ENCODE results near the gene LDHB.
"Not testable (repeated sequence)": the region's sequence is repeated elsewhere in the genome, so short reads cannot be mapped to it uniquely, and the experiment has no call there.

Gene LDHB

DNA sequence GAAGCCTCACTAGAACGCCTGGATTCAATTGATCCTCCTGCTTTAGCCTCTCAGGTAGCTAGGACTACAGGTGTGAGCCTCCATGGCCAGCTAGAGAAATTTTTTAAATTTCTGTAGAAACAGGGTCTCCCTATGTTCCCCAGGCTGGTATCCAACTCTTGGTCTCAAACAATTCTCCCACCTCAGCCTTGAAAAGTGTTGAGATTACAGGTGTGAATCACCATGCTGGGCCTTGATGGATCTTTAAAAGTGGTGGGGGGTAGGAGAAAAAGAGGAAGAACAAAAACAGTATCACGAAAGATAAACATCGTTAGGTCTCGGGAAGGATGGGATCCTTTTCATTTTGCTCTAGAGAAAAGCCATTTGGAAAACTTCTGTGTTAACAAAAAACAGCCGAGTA lies 57.4 kb downstream of the LDHB start:
- ATAC-seq: no peak
- TF ChIP-seq CSDC2 (CRISPR knock-in tag; IDR thresholded peaks at IDR 0.05) (no peak), RARB (CRISPR knock-in tag; IDR thresholded peaks at IDR 0.05) (no peak), GLIS3 (CRISPR knock-in tag; IDR thresholded peaks at IDR 0.05) (no peak), ZC3H10 (CRISPR knock-in tag; IDR thresholded peaks at IDR 0.05) (no peak), TCF4 (CRISPR knock-in tag; IDR thresholded peaks at IDR 0.05; ENCODE audit: borderline replicate concordance) (no peak), SNAI2 (CRISPR knock-in tag; IDR thresholded peaks at IDR 0.05) (no peak)
- TF ChIP-seq, protein P1, sequence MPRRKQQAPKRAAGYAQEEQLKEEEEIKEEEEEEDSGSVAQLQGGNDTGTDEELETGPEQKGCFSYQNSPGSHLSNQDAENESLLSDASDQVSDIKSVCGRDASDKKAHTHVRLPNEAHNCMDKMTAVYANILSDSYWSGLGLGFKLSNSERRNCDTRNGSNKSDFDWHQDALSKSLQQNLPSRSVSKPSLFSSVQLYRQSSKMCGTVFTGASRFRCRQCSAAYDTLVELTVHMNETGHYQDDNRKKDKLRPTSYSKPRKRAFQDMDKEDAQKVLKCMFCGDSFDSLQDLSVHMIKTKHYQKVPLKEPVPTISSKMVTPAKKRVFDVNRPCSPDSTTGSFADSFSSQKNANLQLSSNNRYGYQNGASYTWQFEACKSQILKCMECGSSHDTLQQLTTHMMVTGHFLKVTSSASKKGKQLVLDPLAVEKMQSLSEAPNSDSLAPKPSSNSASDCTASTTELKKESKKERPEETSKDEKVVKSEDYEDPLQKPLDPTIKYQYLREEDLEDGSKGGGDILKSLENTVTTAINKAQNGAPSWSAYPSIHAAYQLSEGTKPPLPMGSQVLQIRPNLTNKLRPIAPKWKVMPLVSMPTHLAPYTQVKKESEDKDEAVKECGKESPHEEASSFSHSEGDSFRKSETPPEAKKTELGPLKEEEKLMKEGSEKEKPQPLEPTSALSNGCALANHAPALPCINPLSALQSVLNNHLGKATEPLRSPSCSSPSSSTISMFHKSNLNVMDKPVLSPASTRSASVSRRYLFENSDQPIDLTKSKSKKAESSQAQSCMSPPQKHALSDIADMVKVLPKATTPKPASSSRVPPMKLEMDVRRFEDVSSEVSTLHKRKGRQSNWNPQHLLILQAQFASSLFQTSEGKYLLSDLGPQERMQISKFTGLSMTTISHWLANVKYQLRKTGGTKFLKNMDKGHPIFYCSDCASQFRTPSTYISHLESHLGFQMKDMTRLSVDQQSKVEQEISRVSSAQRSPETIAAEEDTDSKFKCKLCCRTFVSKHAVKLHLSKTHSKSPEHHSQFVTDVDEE (CRISPR knock-in tag; IDR thresholded peaks at IDR 0.05): no peak

DNA sequence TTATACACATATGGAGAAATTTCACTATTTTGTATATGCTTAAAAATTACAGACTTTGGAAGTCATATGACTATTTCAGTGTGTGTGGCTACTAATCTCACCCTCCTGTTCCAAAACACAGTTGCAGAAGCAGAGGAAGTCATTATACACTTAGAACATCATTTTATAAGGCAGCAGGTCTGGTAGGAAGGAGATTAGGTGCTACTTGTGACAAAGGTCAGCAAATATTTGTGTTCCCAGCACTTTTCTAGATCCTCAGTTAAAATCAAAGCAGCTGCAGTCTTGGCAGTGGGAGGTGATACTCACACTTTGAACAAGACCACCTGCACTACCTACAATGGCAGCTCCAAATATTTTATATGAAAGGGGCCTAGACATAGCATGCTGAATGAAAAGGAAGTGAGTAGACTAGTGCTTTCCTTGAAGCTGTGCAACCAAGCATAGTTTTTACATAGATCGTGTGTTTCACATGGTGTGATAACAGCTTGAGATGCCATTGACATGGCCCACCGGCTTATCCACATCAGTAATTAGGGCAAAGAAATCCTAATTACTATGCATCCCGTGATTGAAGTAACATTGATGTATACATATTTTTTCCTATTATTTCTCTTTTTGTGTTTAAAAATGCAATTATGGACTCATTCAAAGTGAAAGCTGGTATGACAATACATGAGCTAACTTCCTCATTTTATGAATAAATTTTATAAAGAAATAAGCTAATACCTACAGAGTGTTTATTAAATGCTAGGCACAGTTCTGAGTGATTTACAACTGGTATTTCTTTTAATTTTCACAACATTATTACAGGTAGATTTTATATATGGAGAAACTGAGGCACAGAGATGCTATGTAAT lies 58.3 kb downstream of the LDHB start:
- TF ChIP-seq BACH2 (CRISPR knock-in tag; IDR thresholded peaks at IDR 0.05; ENCODE audit: borderline replicate concordance): no peak
- TF ChIP-seq ZNF8 (CRISPR knock-in tag; IDR thresholded peaks at IDR 0.05): no peak
- TF ChIP-seq, protein P2, sequence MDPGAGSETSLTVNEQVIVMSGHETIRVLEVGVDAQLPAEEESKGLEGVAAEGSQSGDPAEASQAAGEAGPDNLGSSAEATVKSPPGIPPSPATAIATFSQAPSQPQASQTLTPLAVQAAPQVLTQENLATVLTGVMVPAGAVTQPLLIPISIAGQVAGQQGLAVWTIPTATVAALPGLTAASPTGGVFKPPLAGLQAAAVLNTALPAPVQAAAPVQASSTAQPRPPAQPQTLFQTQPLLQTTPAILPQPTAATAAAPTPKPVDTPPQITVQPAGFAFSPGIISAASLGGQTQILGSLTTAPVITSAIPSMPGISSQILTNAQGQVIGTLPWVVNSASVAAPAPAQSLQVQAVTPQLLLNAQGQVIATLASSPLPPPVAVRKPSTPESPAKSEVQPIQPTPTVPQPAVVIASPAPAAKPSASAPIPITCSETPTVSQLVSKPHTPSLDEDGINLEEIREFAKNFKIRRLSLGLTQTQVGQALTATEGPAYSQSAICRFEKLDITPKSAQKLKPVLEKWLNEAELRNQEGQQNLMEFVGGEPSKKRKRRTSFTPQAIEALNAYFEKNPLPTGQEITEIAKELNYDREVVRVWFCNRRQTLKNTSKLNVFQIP (CRISPR knock-in tag; IDR thresholded peaks at IDR 0.05; ENCODE audit: borderline replicate concordance, low read depth): no peak
- TF ChIP-seq CSDC2 (CRISPR knock-in tag; IDR thresholded peaks at IDR 0.05): no peak
- no peak for TF ChIP-seq ESRRG (CRISPR knock-in tag; IDR thresholded peaks at IDR 0.05)
- TF ChIP-seq, protein P3, sequence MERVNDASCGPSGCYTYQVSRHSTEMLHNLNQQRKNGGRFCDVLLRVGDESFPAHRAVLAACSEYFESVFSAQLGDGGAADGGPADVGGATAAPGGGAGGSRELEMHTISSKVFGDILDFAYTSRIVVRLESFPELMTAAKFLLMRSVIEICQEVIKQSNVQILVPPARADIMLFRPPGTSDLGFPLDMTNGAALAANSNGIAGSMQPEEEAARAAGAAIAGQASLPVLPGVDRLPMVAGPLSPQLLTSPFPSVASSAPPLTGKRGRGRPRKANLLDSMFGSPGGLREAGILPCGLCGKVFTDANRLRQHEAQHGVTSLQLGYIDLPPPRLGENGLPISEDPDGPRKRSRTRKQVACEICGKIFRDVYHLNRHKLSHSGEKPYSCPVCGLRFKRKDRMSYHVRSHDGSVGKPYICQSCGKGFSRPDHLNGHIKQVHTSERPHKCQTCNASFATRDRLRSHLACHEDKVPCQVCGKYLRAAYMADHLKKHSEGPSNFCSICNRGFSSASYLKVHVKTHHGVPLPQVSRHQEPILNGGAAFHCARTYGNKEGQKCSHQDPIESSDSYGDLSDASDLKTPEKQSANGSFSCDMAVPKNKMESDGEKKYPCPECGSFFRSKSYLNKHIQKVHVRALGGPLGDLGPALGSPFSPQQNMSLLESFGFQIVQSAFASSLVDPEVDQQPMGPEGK (CRISPR knock-in tag; IDR thresholded peaks at IDR 0.05; ENCODE audit: borderline replicate concordance): no peak
- TF ChIP-seq ZNF565 (CRISPR knock-in tag; conservative IDR thresholded peaks at IDR 0.05; ENCODE audit: low read depth): no peak
- TF ChIP-seq GLIS3 (CRISPR knock-in tag; IDR thresholded peaks at IDR 0.05): no peak
- no peak for TF ChIP-seq PPARA (CRISPR knock-in tag; IDR thresholded peaks at IDR 0.05; ENCODE audit: borderline replicate concordance)
- no peak for TF ChIP-seq ZC3H10 (CRISPR knock-in tag; IDR thresholded peaks at IDR 0.05)
- TF ChIP-seq, protein P1 (CRISPR knock-in tag; IDR thresholded peaks at IDR 0.05): no peak
- no peak for ATAC-seq

DNA sequence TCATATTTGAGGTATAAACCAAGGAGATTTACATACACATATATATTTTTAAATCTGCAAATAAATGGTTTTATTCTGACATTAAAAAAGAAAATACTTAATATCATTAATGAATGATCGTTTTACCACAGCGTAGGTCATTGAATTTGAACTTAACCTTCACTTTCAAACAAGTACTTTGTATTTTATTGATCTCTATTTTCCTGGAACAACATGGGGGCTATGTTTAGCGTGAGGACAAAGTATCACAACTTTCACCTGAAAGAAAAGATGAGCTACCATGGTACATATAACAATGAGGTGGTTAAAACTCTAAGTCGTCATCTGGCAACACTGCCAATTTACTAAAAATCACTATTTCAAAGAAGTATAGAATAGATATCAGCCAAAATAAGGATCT lies 59.0 kb downstream of the LDHB start:
- ATAC-seq: no peak
- no peak for TF ChIP-seq ISL1 (CRISPR knock-in tag; IDR thresholded peaks at IDR 0.05)
- TF ChIP-seq, protein P2 (CRISPR knock-in tag; IDR thresholded peaks at IDR 0.05; ENCODE audit: borderline replicate concordance, low read depth): no peak
- TF ChIP-seq, protein P1 (CRISPR knock-in tag; IDR thresholded peaks at IDR 0.05): no peak
- no peak for TF ChIP-seq PPARA (CRISPR knock-in tag; IDR thresholded peaks at IDR 0.05; ENCODE audit: borderline replicate concordance)

DNA sequence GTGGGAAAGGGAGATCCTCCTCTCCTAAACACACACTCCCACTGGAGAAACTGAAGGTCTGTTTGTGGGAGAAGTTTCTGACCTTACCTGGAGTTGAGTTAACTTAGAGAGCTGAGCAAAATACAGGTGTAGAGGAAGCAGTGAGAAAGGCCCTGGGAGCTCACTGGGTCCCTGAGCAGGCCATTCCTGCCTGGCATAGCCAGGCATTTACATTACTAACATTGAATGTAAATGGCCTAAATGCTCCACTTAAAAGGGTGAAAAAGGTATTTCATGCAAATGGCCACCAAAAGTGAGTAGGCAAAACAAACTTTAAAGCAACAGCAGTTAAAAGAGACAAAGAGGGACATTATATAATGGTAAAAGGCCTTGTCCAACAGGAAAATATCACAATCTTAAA lies 62.3 kb downstream of the LDHB start:
- not testable (repeated sequence) for ATAC-seq
